Caco-2 (cell line): Measurements from ENCODE around the gene KRTAP2-4. TPM values are rescaled to one million over a fixed set of nuclear protein-coding genes. Genes with fewer than 3 reads are reported as not detected.
"Not testable (repeated sequence)": the region's sequence is repeated elsewhere in the genome, so short reads cannot be mapped to it uniquely, and the experiment has no call there.

Experiments used
- BruUV-seq: library from RNA; stranded (reverse); fragments of 400-500 nt; replicated peaks from 2 replicates; lab custom pipeline; 2021; lab: Mats Ljungman, UMichigan
- CTCF ChIA-PET: fragments of 300-600 bp; sonication (Branson Sonifier 250); formaldehyde crosslinking; loops from one replicate; lab custom pipeline; 2022; ENCODE audit warnings: antibody characterized with exemption; lab: Charles Lee
- POLR2A ChIA-PET: fragments of 300-600 bp; sonication (Branson Sonifier 250); formaldehyde crosslinking; loops from one replicate; lab custom pipeline; 2022; ENCODE audit warnings: antibody characterized with exemption; lab: Charles Lee
- DNase-seq, 2 experiments: peaks; one replicate each; pipeline versions ENCODE4 v3.0.0 to v3.0.0-alpha.2; 2020 to 2022
- H3K27me3 ChIP-seq: replicated peaks from 2 replicates; pipeline ENCODE4 v1.6.0; 2011; ENCODE audit warnings: low read length; ENCODE audit not compliant: control insufficient read depth, insufficient read depth
- H3K36me3 ChIP-seq: 2 replicates; pipeline ENCODE4 v1.5.1; 2011; ENCODE audit warnings: low read length; ENCODE audit not compliant: control insufficient read depth, insufficient read depth
- H3K4me1 ChIP-seq: fragments of 250-450 bp; sonication (Bioruptor Pico); 2 replicates; pipeline ENCODE4 v1.5.1; 2020; ENCODE audit warnings: mild to moderate bottlenecking
- H3K4me3 ChIP-seq: 2 replicates; pipeline ENCODE4 v1.5.1; 2011; ENCODE audit warnings: low read depth, mild to moderate bottlenecking, control low read depth, low read length
- H3K9me3 ChIP-seq: fragments of 250-450 bp; sonication (Bioruptor Pico); 2 replicates; pipeline ENCODE4 v1.5.1; 2020; ENCODE audit warnings: mild to moderate bottlenecking, moderate library complexity
- H3K27ac Mint-ChIP-seq: one replicate; pipeline ENCODE4 v1.8.0; 2022; ENCODE audit warnings: mixed read lengths; ENCODE audit not compliant: unreplicated experiment
- H3K27me3 Mint-ChIP-seq: one replicate; pipeline ENCODE4 v1.8.0; 2022; ENCODE audit warnings: mixed read lengths; ENCODE audit not compliant: insufficient read depth, unreplicated experiment
- H3K36me3 Mint-ChIP-seq: one replicate; pipeline ENCODE4 v1.8.0; 2022; ENCODE audit warnings: mild to moderate bottlenecking, mixed read lengths; ENCODE audit not compliant: insufficient read depth, unreplicated experiment
- H3K4me1 Mint-ChIP-seq: one replicate; pipeline ENCODE4 v1.8.0; 2022; ENCODE audit warnings: low read depth, mixed read lengths; ENCODE audit not compliant: unreplicated experiment
- H3K4me3 Mint-ChIP-seq: one replicate; pipeline ENCODE4 v1.8.0; 2022; ENCODE audit warnings: mild to moderate bottlenecking, moderate library complexity, mixed read lengths; ENCODE audit not compliant: unreplicated experiment
- H3K9me3 Mint-ChIP-seq: one replicate; pipeline ENCODE4 v1.8.0; 2022; ENCODE audit warnings: mixed read lengths; ENCODE audit not compliant: unreplicated experiment
- CTCF ChIP-seq, 2 experiments: fragments of 200-600 bp in 1 of 2; IDR thresholded peaks; 1 replicate in 1 of 2; 2 replicates in 1 of 2; pipeline versions ENCODE4 v1.5.1 to v1.8.0; 2011 to 2022; ENCODE audit warnings: antibody characterized with exemption in 1 of 2, control low read depth in 1 of 2, inconsistent platforms in 1 of 2, low read depth in 1 of 2, low read length in 1 of 2, mild to moderate bottlenecking in 1 of 2, moderate library complexity in 1 of 2; ENCODE audit not compliant: insufficient read depth in 1 of 2, severe bottlenecking in 1 of 2, unreplicated experiment in 1 of 2
- intact Hi-C: fragments of 100-400 bp; cut with micrococcal nuclease; formaldehyde crosslinking; loops from one replicate; pipeline ENCODE4 v1.10.0; 2022; ENCODE audit not compliant: unreplicated experiment
- total RNA-seq: library from RNA; stranded (reverse); gene quantifications from 2 replicates; pipeline ENCODE4 v1.2.3, GENCODE V29; 2022

KRTAP2-4 gene
- total RNA-seq, 1 experiment from 2014 or later: not detected

GRCh38 chr17:41071606-41072360, 6.1 kb upstream of the KRTAP2-4 start:
- H3K4me3 Mint-ChIP-seq: no peak overlapping the region
- no peak overlapping the region for H3K4me3 ChIP-seq
- no peaks in the 10 kb centered on the region for H3K4me1 ChIP-seq
- intact Hi-C loops: no loop called here
- peaks cover 4% of the 10 kb centered on the region for H3K36me3 Mint-ChIP-seq
- no peaks in the 10 kb centered on the region for H3K27me3 ChIP-seq
- H3K4me1 Mint-ChIP-seq: no peaks in the 10 kb centered on the region
- no peaks in the 10 kb centered on the region for H3K36me3 ChIP-seq
- H3K27ac Mint-ChIP-seq: no peak overlapping the region
- H3K9me3 Mint-ChIP-seq: peaks cover 13% of the 10 kb centered on the region
- no peaks in the 10 kb centered on the region; the same call in 1 of the 2 replicates for H3K9me3 ChIP-seq
- ChIA-PET CTCF (no interaction called here), POLR2A (no interaction called here)
- DNase-seq: no peak
- no peaks in the 10 kb centered on the region for H3K27me3 Mint-ChIP-seq
- TF ChIP-seq CTCF (IDR thresholded peaks at IDR 0.05; ENCODE audit: insufficient read depth in 1 of 2, low read depth in 1 of 2, low read length in 1 of 2, severe bottlenecking in 1 of 2, unreplicated experiment in 1 of 2): no peak
- no TSS peak for BruUV-seq

- H3K27ac Mint-ChIP-seq: no peak overlapping the region
- H3K4me1 Mint-ChIP-seq: peaks cover 4% of the 10 kb centered on the region
- peaks cover 4% of the 10 kb centered on the region for H3K36me3 Mint-ChIP-seq
- H3K9me3 Mint-ChIP-seq: peaks cover 14% of the 10 kb centered on the region
- Histone ChIP-seq H3K27me3 (no peaks in the 10 kb centered on the region), H3K9me3 (no peaks in the 10 kb centered on the region), H3K36me3 (no peaks in the 10 kb centered on the region), H3K4me3 (no peak overlapping the region), H3K4me1 (no peaks in the 10 kb centered on the region)
- POLR2A ChIA-PET: no interaction called here
- no peak overlapping the region for H3K4me3 Mint-ChIP-seq
- CTCF ChIA-PET: no interaction called here
- BruUV-seq: no TSS peak
- intact Hi-C loops: loop anchor here (10.0 kb wide), 2 partner anchors 216 to 256 kb away; no protein-coding TSS in a partner anchor
- no peak for TF ChIP-seq CTCF (IDR thresholded peaks at IDR 0.05; ENCODE audit: insufficient read depth in 1 of 2, low read depth in 1 of 2, low read length in 1 of 2, severe bottlenecking in 1 of 2, unreplicated experiment in 1 of 2)
- no peaks in the 10 kb centered on the region for H3K27me3 Mint-ChIP-seq
- no peak for DNase-seq
Measured at GRCh38 chr17:41069031-41069430, 3.4 kb upstream of the KRTAP2-4 start.

DNA sequence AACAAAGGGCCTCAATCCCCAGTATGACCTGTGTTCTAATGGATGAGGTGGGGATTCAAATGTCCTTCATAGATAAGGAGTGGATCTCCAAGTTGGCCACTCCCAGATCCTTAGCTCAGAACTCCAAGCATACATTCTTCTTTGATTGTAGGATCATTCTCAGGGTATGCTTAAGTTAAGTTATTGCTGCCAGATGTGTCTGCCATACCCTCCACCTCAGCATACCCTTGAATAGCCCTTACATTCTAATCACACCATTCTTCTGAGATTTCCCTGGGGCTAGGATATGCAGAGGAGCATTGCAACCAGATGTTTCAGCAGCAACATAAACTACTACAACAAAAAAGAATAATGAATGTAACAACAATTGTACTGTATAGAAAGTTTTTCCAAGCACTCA, 1.6 kb upstream of the KRTAP2-4 start:
- Mint-ChIP-seq H3K36me3 (peaks cover 3% of the 10 kb centered on the region), H3K4me1 (peaks cover 11% of the 10 kb centered on the region), H3K4me3 (no peak overlapping the region), H3K27ac (no peak overlapping the region), H3K27me3 (no peaks in the 10 kb centered on the region), H3K9me3 (peaks cover 23% of the 10 kb centered on the region)
- Histone ChIP-seq H3K9me3 (no peaks in the 10 kb centered on the region), H3K27me3 (no peaks in the 10 kb centered on the region), H3K4me3 (no peak overlapping the region), H3K36me3 (no peaks in the 10 kb centered on the region), H3K4me1 (peaks cover 4% of the 10 kb centered on the region)
- no peak for DNase-seq
- no TSS peak for BruUV-seq
- intact Hi-C loops: loop anchor here (10.0 kb wide), 2 partner anchors 218 to 258 kb away; no protein-coding TSS in a partner anchor
- no peak for TF ChIP-seq CTCF (IDR thresholded peaks at IDR 0.05; ENCODE audit: insufficient read depth in 1 of 2, low read depth in 1 of 2, low read length in 1 of 2, severe bottlenecking in 1 of 2, unreplicated experiment in 1 of 2)
- ChIA-PET CTCF (no interaction called here), POLR2A (no interaction called here)

- H3K36me3 Mint-ChIP-seq, H3K9me3 ChIP-seq, H3K27ac Mint-ChIP-seq, H3K4me3 ChIP-seq, DNase-seq, H3K27me3 Mint-ChIP-seq, CTCF ChIA-PET, POLR2A ChIA-PET, H3K27me3 ChIP-seq, H3K36me3 ChIP-seq, H3K4me3 Mint-ChIP-seq, BruUV-seq: not testable (repeated sequence)
- H3K4me1 ChIP-seq: peaks cover 26% of the 10 kb centered on the region
- Mint-ChIP-seq H3K4me1 (peaks cover 29% of the 10 kb centered on the region), H3K9me3 (peaks cover 23% of the 10 kb centered on the region)
- intact Hi-C loops: loop anchor here (10.0 kb wide), 2 partner anchors 220 to 260 kb away; no protein-coding TSS in a partner anchor
Measured at GRCh38 chr17:41065016-41065689, 526 bp downstream of the KRTAP2-4 start.
